Hepatocyte (in vitro differentiated cells): ENCODE measurements around the gene MAD2L2. TPM values are rescaled to one million over a fixed set of nuclear protein-coding genes. Genes with fewer than 3 reads are reported as not detected.

Experiments used
- DNase-seq: peaks from one replicate; pipeline ENCODE4 v3.0.0-alpha.2; 2016; ENCODE audit warnings: low spot score
- H2AFZ ChIP-seq: fragments of 200-600 bp; sonication (generic); 2 replicates; pipeline ENCODE4 v1.6.0; 2016; ENCODE audit warnings: antibody characterized with exemption, mild to moderate bottlenecking
- H3K27ac ChIP-seq: fragments of 200-600 bp; sonication (generic); 2 replicates; pipeline ENCODE4 v1.5.1; 2016; ENCODE audit warnings: mild to moderate bottlenecking
- H3K27me3 ChIP-seq: fragments of 200-600 bp; sonication (generic); 2 replicates; pipeline ENCODE4 v1.6.1; 2016
- H3K36me3 ChIP-seq: fragments of 200-600 bp; sonication (generic); replicated peaks from 2 replicates; pipeline ENCODE4 v1.5.1; 2016; ENCODE audit warnings: low read depth; ENCODE audit not compliant: insufficient read depth
- H3K4me1 ChIP-seq: fragments of 200-600 bp; sonication (generic); 2 replicates; pipeline ENCODE4 v1.5.1; 2016; ENCODE audit warnings: mild to moderate bottlenecking, moderate library complexity; ENCODE audit not compliant: insufficient read depth
- H3K4me2 ChIP-seq: fragments of 200-600 bp; sonication (generic); 2 replicates; pipeline ENCODE4 v1.6.0; 2016
- H3K4me3 ChIP-seq: fragments of 200-600 bp; sonication (generic); 2 replicates; pipeline ENCODE4 v1.5.1; 2016; ENCODE audit warnings: mild to moderate bottlenecking
- H3K79me2 ChIP-seq: fragments of 200-600 bp; sonication (generic); 2 replicates; pipeline ENCODE4 v1.6.0; 2017; ENCODE audit warnings: mild to moderate bottlenecking
- H3K9me2 ChIP-seq: fragments of 200-600 bp; sonication (generic); replicated peaks from 2 replicates; pipeline ENCODE4 v1.6.0; 2017; ENCODE audit warnings: mild to moderate bottlenecking; ENCODE audit not compliant: insufficient read depth
- H3K9me3 ChIP-seq: fragments of 200-600 bp; sonication (generic); 2 replicates; pipeline ENCODE4 v1.5.1; 2016; ENCODE audit warnings: low read depth, mild to moderate bottlenecking
- H4K20me1 ChIP-seq: fragments of 200-600 bp; sonication (generic); 2 replicates; pipeline ENCODE4 v1.6.0; 2016; ENCODE audit warnings: mild to moderate bottlenecking; ENCODE audit not compliant: insufficient read depth, poor library complexity, severe bottlenecking
- CTCF ChIP-seq: fragments of 200-600 bp; sonication (generic); IDR thresholded peaks from 2 replicates; pipeline ENCODE4 v1.5.1; 2016; ENCODE audit warnings: antibody characterized with exemption, mild to moderate bottlenecking; ENCODE audit not compliant: poor library complexity
- EZH2 ChIP-seq: fragments of 200-600 bp; sonication (generic); IDR thresholded peaks from 2 replicates; pipeline ENCODE4 v1.6.1; 2016; ENCODE audit warnings: antibody characterized with exemption, mild to moderate bottlenecking, borderline replicate concordance
- EZH2phosphoT487 ChIP-seq: fragments of 200-600 bp; sonication (generic); IDR thresholded peaks from one replicate; pipeline ENCODE4 v1.6.1; 2018; ENCODE audit warnings: antibody characterized with exemption, mild to moderate bottlenecking, low read depth, moderate library complexity; ENCODE audit not compliant: unreplicated experiment, severe bottlenecking
- WGBS: methylation state at CpG from one replicate; pipeline ENCODE4 v1.1.6; 2016; ENCODE audit warnings: low lambda C conversion rate; ENCODE audit errors: missing lambda C conversion rate; 5-methylcytosine and 5-hydroxymethylcytosine counted together
- polyA plus RNA-seq: library from polyadenylated mRNA; unstranded; fragments of >200 nt; fragmentation: Nextera tagmentation; extraction: Ambion mirVana; gene quantifications from 2 replicates; pipeline ENCODE4 v1.2.1, GENCODE V29; 2016
- total RNA-seq: library from RNA; depleted of rRNA; stranded (reverse); fragments of >200 nt; gene quantifications from 2 replicates; pipeline ENCODE4 v1.2.3, GENCODE V29; 2014

The MAD2L2 gene
- total and polyA plus RNA-seq, 2 experiments from 2014 or later, result 40.6 to 63.2 TPM

- no peaks in the 10 kb centered on the region for H3K36me3 ChIP-seq
- no peak overlapping the region for H2AFZ ChIP-seq
- H3K27ac ChIP-seq, result no peak overlapping the region
- no peaks in the 10 kb centered on the region for H3K27me3 ChIP-seq
- 73% methylated on average over 22 of the region's 22 CpGs for WGBS
- H4K20me1 ChIP-seq, result no peaks in the 10 kb centered on the region
- DNase-seq, result no peak
- no peaks in the 10 kb centered on the region for H3K79me2 ChIP-seq
- H3K9me3 ChIP-seq, result no peaks in the 10 kb centered on the region
- no peak overlapping the region for H3K4me3 ChIP-seq
- H3K9me2 ChIP-seq, result no peaks in the 10 kb centered on the region
- no peak for TF ChIP-seq EZH2
- TF ChIP-seq EZH2phosphoT487, result no peak
- no peak for TF ChIP-seq CTCF
- H3K4me2 ChIP-seq, result no peak overlapping the region
- no peaks in the 10 kb centered on the region for H3K4me1 ChIP-seq
These were observed 23.9 kb upstream of the MAD2L2 start for GRCh38 chr1:11704691-11705475.

- no peaks in the 10 kb centered on the region for H3K79me2 ChIP-seq
- no peaks in the 10 kb centered on the region for H3K9me2 ChIP-seq
- H3K4me1 ChIP-seq, result no peaks in the 10 kb centered on the region
- H3K4me3 ChIP-seq, result no peak overlapping the region
- H3K9me3 ChIP-seq, result no peaks in the 10 kb centered on the region
- no peak for DNase-seq
- TF ChIP-seq EZH2 (no peak), EZH2phosphoT487 (no peak), CTCF (no peak)
- H3K36me3 ChIP-seq, result no peaks in the 10 kb centered on the region
- H4K20me1 ChIP-seq, result no peaks in the 10 kb centered on the region
- H3K27ac ChIP-seq, result no peak overlapping the region
- no peaks in the 10 kb centered on the region for H3K27me3 ChIP-seq
- WGBS, result 75% methylated on average over 10 of the region's 11 CpGs
- no peak overlapping the region for H3K4me2 ChIP-seq
- H2AFZ ChIP-seq, result no peak overlapping the region
These were observed 23.2 kb upstream of the MAD2L2 start for GRCh38 chr1:11704194-11704529.

GRCh38 chr1:11703357-11704193 lies 22.6 kb upstream of the MAD2L2 start:
- no peak for TF ChIP-seq EZH2phosphoT487
- no peak for TF ChIP-seq EZH2
- TF ChIP-seq CTCF, result no peak
- Histone ChIP-seq H2AFZ (no peak overlapping the region), H3K9me2 (no peaks in the 10 kb centered on the region), H3K36me3 (no peaks in the 10 kb centered on the region), H3K4me1 (no peaks in the 10 kb centered on the region), H3K4me3 (no peak overlapping the region), H3K27ac (no peak overlapping the region), H3K79me2 (no peaks in the 10 kb centered on the region), H3K27me3 (no peaks in the 10 kb centered on the region), H4K20me1 (no peaks in the 10 kb centered on the region), H3K4me2 (no peak overlapping the region), H3K9me3 (no peaks in the 10 kb centered on the region)
- 82% methylated on average over 8 of the region's 8 CpGs for WGBS
- no peak for DNase-seq
